Mesothelial cell of epicardium (in vitro differentiated cells): ENCODE results near the gene BNC2. TPM values are rescaled to one million over a fixed set of nuclear protein-coding genes. Genes with fewer than 3 reads are reported as not detected.

ENCODE experiments used
- DNase-seq, 2 experiments: peaks; one replicate each; pipeline ENCODE4 v3.0.0; 2021; ENCODE audit warnings: low spot score in 2 of 2; ENCODE audit not compliant: unreplicated experiment in 2 of 2
- H3K27ac Mint-ChIP-seq: 2 replicates; pipeline ENCODE4 v1.8.0; 2021; ENCODE audit warnings: mixed read lengths
- H3K27me3 Mint-ChIP-seq: 2 replicates; pipeline ENCODE4 v1.8.0; 2021; ENCODE audit warnings: low read depth, mixed read lengths
- H3K36me3 Mint-ChIP-seq: 2 replicates; pipeline ENCODE4 v1.8.0; 2021; ENCODE audit warnings: mixed read lengths
- H3K4me1 Mint-ChIP-seq: 2 replicates; pipeline ENCODE4 v1.8.0; 2021; ENCODE audit warnings: mixed read lengths
- H3K4me3 Mint-ChIP-seq: 2 replicates; pipeline ENCODE4 v1.8.0; 2021; ENCODE audit warnings: mild to moderate bottlenecking, moderate library complexity, mixed read lengths
- H3K9me3 Mint-ChIP-seq: 2 replicates; pipeline ENCODE4 v1.8.0; 2021; ENCODE audit warnings: mixed read lengths
- total RNA-seq: library from RNA; stranded (reverse); gene quantifications from 3 replicates; pipeline ENCODE4 v1.2.1, GENCODE V29; 2021
- TF ChIP-seq, protein P1 (sequence below): fragments of 200-600 bp; sonication (generic); IDR thresholded peaks from one replicate; pipeline ENCODE4 v1.5.0; 2021; ENCODE audit warnings: antibody characterized with exemption; ENCODE audit not compliant: unreplicated experiment

The BNC2 gene
- total RNA-seq, 1 donor from 2014 or later, result 45.1 TPM

- Mint-ChIP-seq H3K4me3 (no peak overlapping the region), H3K27ac (peak overlapping the region; percentile 69), H3K27me3 (no peaks in the 10 kb centered on the region), H3K4me1 (peaks cover 23% of the 10 kb centered on the region), H3K9me3 (no peaks in the 10 kb centered on the region), H3K36me3 (no peaks in the 10 kb centered on the region)
- TF ChIP-seq, protein P1, sequence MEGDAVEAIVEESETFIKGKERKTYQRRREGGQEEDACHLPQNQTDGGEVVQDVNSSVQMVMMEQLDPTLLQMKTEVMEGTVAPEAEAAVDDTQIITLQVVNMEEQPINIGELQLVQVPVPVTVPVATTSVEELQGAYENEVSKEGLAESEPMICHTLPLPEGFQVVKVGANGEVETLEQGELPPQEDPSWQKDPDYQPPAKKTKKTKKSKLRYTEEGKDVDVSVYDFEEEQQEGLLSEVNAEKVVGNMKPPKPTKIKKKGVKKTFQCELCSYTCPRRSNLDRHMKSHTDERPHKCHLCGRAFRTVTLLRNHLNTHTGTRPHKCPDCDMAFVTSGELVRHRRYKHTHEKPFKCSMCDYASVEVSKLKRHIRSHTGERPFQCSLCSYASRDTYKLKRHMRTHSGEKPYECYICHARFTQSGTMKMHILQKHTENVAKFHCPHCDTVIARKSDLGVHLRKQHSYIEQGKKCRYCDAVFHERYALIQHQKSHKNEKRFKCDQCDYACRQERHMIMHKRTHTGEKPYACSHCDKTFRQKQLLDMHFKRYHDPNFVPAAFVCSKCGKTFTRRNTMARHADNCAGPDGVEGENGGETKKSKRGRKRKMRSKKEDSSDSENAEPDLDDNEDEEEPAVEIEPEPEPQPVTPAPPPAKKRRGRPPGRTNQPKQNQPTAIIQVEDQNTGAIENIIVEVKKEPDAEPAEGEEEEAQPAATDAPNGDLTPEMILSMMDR, result no peak
- no peak for DNase-seq
Observed at GRCh38 chr9:16794871-16795639, 75.4 kb downstream of the BNC2 start.

DNA sequence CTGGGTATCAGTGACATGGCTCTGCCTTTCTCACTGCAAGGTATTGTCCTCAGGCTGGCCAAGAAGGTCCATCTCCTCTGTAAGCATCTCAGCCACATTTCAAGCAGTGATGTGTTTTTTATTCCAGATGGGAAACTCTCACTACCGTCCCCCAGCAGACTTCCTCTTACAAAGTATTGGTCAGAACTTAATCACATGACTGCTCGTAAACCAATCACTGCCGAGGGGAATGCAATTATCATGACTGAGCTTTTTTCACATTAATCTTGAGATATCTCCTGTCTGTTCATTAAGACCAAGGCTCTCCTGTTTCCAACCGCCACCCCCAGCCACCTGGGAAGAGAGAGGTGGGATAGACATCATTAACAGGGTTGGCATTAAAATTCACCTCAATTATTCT is 76.4 kb downstream of the BNC2 start:
- no peaks in the 10 kb centered on the region for H3K27me3 Mint-ChIP-seq
- no peak for DNase-seq
- no peaks in the 10 kb centered on the region for H3K9me3 Mint-ChIP-seq
- H3K4me1 Mint-ChIP-seq, result peaks cover 23% of the 10 kb centered on the region
- no peak overlapping the region for H3K27ac Mint-ChIP-seq
- no peak overlapping the region for H3K4me3 Mint-ChIP-seq
- TF ChIP-seq, protein P1, result no peak
- H3K36me3 Mint-ChIP-seq, result no peaks in the 10 kb centered on the region

DNA sequence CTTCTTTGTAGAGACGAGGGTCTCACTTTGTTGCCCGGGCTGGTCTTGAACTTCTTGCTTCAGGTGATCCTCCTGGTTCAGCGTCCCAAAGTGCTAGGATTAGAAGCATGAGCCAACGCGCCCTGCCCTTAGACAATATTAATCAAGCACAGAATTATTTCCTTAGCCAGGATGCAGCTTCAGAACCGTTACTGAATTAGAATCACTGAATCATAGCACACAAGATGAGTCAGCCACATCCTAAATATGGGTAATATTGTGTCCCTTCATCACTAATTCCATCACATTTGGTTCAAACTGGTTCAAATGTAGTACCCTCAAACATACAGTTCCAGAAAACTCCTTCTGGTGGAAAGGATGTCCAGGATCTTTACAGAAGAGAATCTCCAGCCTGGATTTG is 82.7 kb downstream of the BNC2 start:
- peaks cover 4% of the 10 kb centered on the region for H3K9me3 Mint-ChIP-seq
- peaks cover 14% of the 10 kb centered on the region for H3K4me1 Mint-ChIP-seq
- H3K27ac Mint-ChIP-seq, result no peak overlapping the region
- no peaks in the 10 kb centered on the region for H3K27me3 Mint-ChIP-seq
- no peak for DNase-seq
- H3K36me3 Mint-ChIP-seq, result peaks cover 1% of the 10 kb centered on the region
- no peak overlapping the region for H3K4me3 Mint-ChIP-seq
- TF ChIP-seq, protein P1, result no peak

DNA sequence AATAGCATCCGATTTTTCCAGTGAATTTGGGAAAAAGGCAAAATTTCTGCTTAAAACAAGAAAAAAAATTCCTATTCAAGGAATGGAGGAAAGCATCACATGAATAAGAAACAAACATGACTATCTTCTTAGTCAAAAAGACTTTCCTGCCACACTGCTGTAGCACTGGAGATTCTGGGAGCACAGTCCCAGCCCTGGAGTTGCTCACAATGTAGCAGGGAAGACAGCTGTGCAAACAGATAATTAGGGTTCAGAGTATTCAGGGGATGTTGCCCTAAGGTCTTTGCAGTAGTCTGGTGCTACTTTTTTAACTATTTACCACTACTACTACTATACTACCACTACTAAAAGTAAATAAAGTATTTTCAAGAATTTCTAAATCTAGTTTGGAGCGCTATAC is 86.5 kb downstream of the BNC2 start:
- H3K27me3 Mint-ChIP-seq, result no peaks in the 10 kb centered on the region
- H3K36me3 Mint-ChIP-seq, result peaks cover 1% of the 10 kb centered on the region
- H3K9me3 Mint-ChIP-seq, result peaks cover 4% of the 10 kb centered on the region
- H3K27ac Mint-ChIP-seq, result no peak overlapping the region
- TF ChIP-seq, protein P1, result no peak
- no peak overlapping the region for H3K4me3 Mint-ChIP-seq
- H3K4me1 Mint-ChIP-seq, result peaks cover 11% of the 10 kb centered on the region
- no peak for DNase-seq

GRCh38 chr9:16782490-16782889 is 88.0 kb downstream of the BNC2 start:
- DNase-seq, result no peak
- no peaks in the 10 kb centered on the region for H3K27me3 Mint-ChIP-seq
- peaks cover 18% of the 10 kb centered on the region for H3K4me1 Mint-ChIP-seq
- no peaks in the 10 kb centered on the region for H3K36me3 Mint-ChIP-seq
- no peak overlapping the region for H3K27ac Mint-ChIP-seq
- TF ChIP-seq, protein P1, result no peak
- H3K4me3 Mint-ChIP-seq, result no peak overlapping the region
- H3K9me3 Mint-ChIP-seq, result no peaks in the 10 kb centered on the region
